Endothelial cell of umbilical vein (primary cell): ENCODE measurements around the gene NINL. TPM values are rescaled to one million over a fixed set of nuclear protein-coding genes. Genes with fewer than 3 reads are reported as not detected.

Experiments used
- BruUV-seq: library from RNA; stranded (reverse); fragments of 400-500 nt; replicated peaks from 2 replicates; lab custom pipeline; 2021; lab: Mats Ljungman, UMichigan
- CTCF ChIA-PET: fragments of 300-600, 350-600 bp; sonication (Branson Sonifier 250); formaldehyde crosslinking; loops from one replicate; lab custom pipeline; 2021; ENCODE audit warnings: antibody characterized with exemption, inconsistent platforms; lab: Charles Lee
- POLR2A ChIA-PET: fragments of 300-600, 350-600 bp; sonication (Branson Sonifier 250); formaldehyde crosslinking; loops from one replicate; lab custom pipeline; 2021; ENCODE audit warnings: antibody characterized with exemption, inconsistent platforms; lab: Charles Lee
- DNase-seq: peaks from one replicate; pipeline ENCODE4 v3.0.0-alpha.2; 2011; ENCODE audit warnings: low read depth, low spot score
- FAIRE-seq: peaks from 2 replicates; lab custom pipeline; 2011; peaks lifted over from hg19 to GRCh38; lab: Jason Lieb, UNC
- H2AFZ ChIP-seq: 2 replicates; pipeline ENCODE4 v1.6.0; 2012; ENCODE audit warnings: low read depth, low read length, control low read depth, inconsistent platforms
- H3K27ac ChIP-seq: 2 replicates; pipeline ENCODE4 v1.5.1; 2011; ENCODE audit warnings: low read depth, mild to moderate bottlenecking, control low read depth, low read length, moderate library complexity; ENCODE audit not compliant: insufficient read depth
- H3K27me3 ChIP-seq, 2 experiments: 2 replicates each; pipeline versions ENCODE4 v1.6.0 to v1.6.1; 2011; ENCODE audit warnings: low read length in 2 of 2, mixed read lengths in 1 of 2; ENCODE audit not compliant: control insufficient read depth in 2 of 2, insufficient read depth in 2 of 2
- H3K36me3 ChIP-seq, 2 experiments: 2 replicates in 1 of 2; 3 replicates in 1 of 2; pipeline ENCODE4 v1.5.1; 2011; ENCODE audit warnings: low read length in 2 of 2, mild to moderate bottlenecking in 1 of 2, moderate library complexity in 1 of 2; ENCODE audit not compliant: control insufficient read depth in 2 of 2, insufficient read depth in 2 of 2; ENCODE audit errors: extremely low read depth in 1 of 2
- H3K4me1 ChIP-seq: 3 replicates; pipeline ENCODE4 v1.5.1; 2011; ENCODE audit warnings: mild to moderate bottlenecking, low read length; ENCODE audit not compliant: control insufficient read depth, insufficient read depth; ENCODE audit errors: extremely low read depth
- H3K4me2 ChIP-seq: 2 replicates; pipeline ENCODE4 v1.6.1; 2011; ENCODE audit warnings: low read length, control low read depth, mixed read lengths; ENCODE audit not compliant: insufficient read depth
- H3K4me3 ChIP-seq, 3 experiments: fragments of 200-600 bp in 1 of 3; sonication (generic), shearing (Covaris generic) in 1 of 3; replicated peaks in 1 of 3; 2 replicates each; pipeline ENCODE4 v1.5.1; 2011 to 2016; ENCODE audit warnings: control low read depth in 3 of 3, low read length in 3 of 3, mild to moderate bottlenecking in 2 of 3, inconsistent platforms in 1 of 3, low read depth in 1 of 3, moderate library complexity in 1 of 3; ENCODE audit not compliant: insufficient read depth in 1 of 3
- H3K79me2 ChIP-seq: 2 replicates; pipeline ENCODE4 v1.6.0; 2012; ENCODE audit warnings: low read length, inconsistent platforms; ENCODE audit not compliant: control insufficient read depth, insufficient read depth
- H3K9ac ChIP-seq: replicated peaks from 2 replicates; pipeline ENCODE3; 2011; ENCODE audit warnings: low read length, control low read depth; ENCODE audit not compliant: insufficient read depth; ENCODE audit errors: extremely low read depth
- H3K9me1 ChIP-seq: replicated peaks from 3 replicates; pipeline ENCODE4 v1.6.0; 2011; ENCODE audit warnings: mild to moderate bottlenecking, low read length; ENCODE audit not compliant: control insufficient read depth, insufficient read depth; ENCODE audit errors: extremely low read depth
- H3K9me3 ChIP-seq: replicated peaks from 2 replicates; pipeline ENCODE4 v1.5.1; 2012; ENCODE audit warnings: low read length, inconsistent platforms; ENCODE audit not compliant: control insufficient read depth, insufficient read depth
- H4K20me1 ChIP-seq: replicated peaks from 2 replicates; pipeline ENCODE3; 2011; ENCODE audit warnings: mild to moderate bottlenecking, low read length; ENCODE audit not compliant: control insufficient read depth, insufficient read depth; ENCODE audit errors: extremely low read depth
- CTCF ChIP-seq, 2 donors: IDR thresholded peaks; 1 replicate in 1 of 2; 2 replicates in 1 of 2; pipeline ENCODE4 v1.5.1; 2011; ENCODE audit warnings: low read length in 2 of 2, mild to moderate bottlenecking in 2 of 2, moderate library complexity in 2 of 2, control low read depth in 1 of 2, inconsistent platforms in 1 of 2, low read depth in 1 of 2; ENCODE audit not compliant: insufficient read depth in 1 of 2; ENCODE audit errors: extremely low read depth in 1 of 2
- EZH2 ChIP-seq: IDR thresholded peaks from 2 replicates; pipeline ENCODE4 v1.6.1; 2012; ENCODE audit warnings: borderline replicate concordance, low read depth, mild to moderate bottlenecking, moderate library complexity, low read length, inconsistent platforms; ENCODE audit not compliant: severe bottlenecking
- FOS ChIP-seq: IDR thresholded peaks from 2 replicates; pipeline ENCODE4 v1.6.1; 2011; ENCODE audit warnings: mild to moderate bottlenecking, low read length, moderate library complexity, borderline replicate concordance; ENCODE audit not compliant: insufficient read depth
- GATA2 ChIP-seq: IDR thresholded peaks from 2 replicates; pipeline ENCODE4 v1.7.0; 2011; ENCODE audit warnings: low read depth, mild to moderate bottlenecking, moderate library complexity, mixed read lengths, low read length; ENCODE audit not compliant: insufficient read length, insufficient read depth
- JUN ChIP-seq: IDR thresholded peaks from 2 replicates; pipeline ENCODE4 v1.6.1; 2011; ENCODE audit warnings: borderline replicate concordance, low read depth; ENCODE audit not compliant: insufficient read length, insufficient read depth
- MAX ChIP-seq: IDR thresholded peaks from 2 replicates; pipeline ENCODE4 v1.6.1; 2011; ENCODE audit not compliant: insufficient read depth, insufficient read length
- MYC ChIP-seq: IDR thresholded peaks from one replicate; pipeline ENCODE4 v1.6.1; 2011; ENCODE audit warnings: mild to moderate bottlenecking, low read depth, low read length
- POLR2A ChIP-seq: IDR thresholded peaks from 2 replicates; pipeline ENCODE4 v1.6.1; 2012; ENCODE audit warnings: low read depth, mild to moderate bottlenecking, control low read depth, low read length
- POLR2AphosphoS5 ChIP-seq: IDR thresholded peaks from 2 replicates; pipeline ENCODE4 v1.6.1; 2012; ENCODE audit warnings: low read depth, mild to moderate bottlenecking, control low read depth, low read length, moderate library complexity; ENCODE audit not compliant: insufficient read depth
- dilution Hi-C: fragments of 300-500 bp; cut with MboI; formaldehyde crosslinking; loops from one replicate; pipeline ENCODE4 v1.15.0; 2019; ENCODE audit warnings: low sequenced_read_pairs; ENCODE audit not compliant: extremely low pct_ligation_motif_present
- intact Hi-C: fragments of 100-400 bp; cut with micrococcal nuclease; formaldehyde crosslinking; loops from one replicate; pipeline ENCODE4 v1.10.0; 2022
- polyA plus RNA-seq, 4 experiments: library from polyadenylated mRNA; depleted of rRNA in 3 of 4; stranded (reverse) in 3 of 4; unstranded in 1 of 4; fragments of >200 nt; gene quantifications; 2 replicates each; pipeline versions ENCODE4 v1.2.1 to v1.2.3, GENCODE V29; 2011 to 2012; ENCODE audit warnings: missing spikeins in 1 of 4
- total RNA-seq: library from RNA; stranded (reverse); gene quantifications from 2 replicates; pipeline ENCODE4 v1.2.3, GENCODE V29; 2021

NINL gene
- total and polyA plus RNA-seq, 2 donors (not counting 3 experiments of a cell fraction or from before 2014, with no cell fraction given) = 13.2 to 25.5 TPM

GRCh38 chr20:25493748-25494505 is 91.4 kb downstream of the NINL start:
- Histone ChIP-seq H3K9me3 (no peaks in the 10 kb centered on the region), H4K20me1 (no peaks in the 10 kb centered on the region), H3K27me3 (no peaks in the 10 kb centered on the region), H3K4me2 (no peak overlapping the region), H3K4me1 (no peaks in the 10 kb centered on the region), H3K9ac (no peak overlapping the region), H3K4me3 (no peak overlapping the region), H3K27ac (no peak overlapping the region), H3K9me1 (no peaks in the 10 kb centered on the region), H2AFZ (no peak overlapping the region), H3K79me2 (no peaks in the 10 kb centered on the region), H3K36me3 (peaks cover 0 to 16% of the 10 kb centered on the region in 2 experiments)
- DNase-seq (no peak), FAIRE-seq (no peak)
- intact Hi-C loops = no loop called here
- dilution Hi-C loops = no loop called here
- POLR2A ChIA-PET = no interaction called here
- BruUV-seq = no TSS peak
- CTCF ChIA-PET = no interaction called here
- no peak for TF ChIP-seq POLR2A
- TF ChIP-seq FOS = no peak
- no peak for TF ChIP-seq MAX
- no peak for TF ChIP-seq CTCF (IDR thresholded peaks at IDR 0.05; ENCODE audit: extremely low read depth in 1 of 2, insufficient read depth in 1 of 2, low read depth in 1 of 2, low read length in 2 of 2)
- TF ChIP-seq JUN = no peak
- TF ChIP-seq MYC = no peak
- no peak for TF ChIP-seq POLR2AphosphoS5
- TF ChIP-seq EZH2 = no peak
- TF ChIP-seq GATA2 = no peak
